OCI-M2 (cell line): ENCODE results near the gene E2F6.

Source experiments
- DNase-seq: peaks from one replicate; lab custom pipeline; 2025; ENCODE audit not compliant: unreplicated experiment; lab: John Stamatoyannopoulos, UW

E2F6 gene

GRCh38 chr2:11465485-11466306 lies at the start of gene E2F6:
E2F6 (minus strand) TSS chr2:11466161; CDS start chr2:11465879, 282 bp downstream.
- peak; percentile 56 for DNase-seq

- no peak for DNase-seq
These were observed 49.6 kb upstream of the E2F6 start for GRCh38 chr2:11515490-11515981.

- no peak for DNase-seq
These were observed 48.9 kb upstream of the E2F6 start for GRCh38 chr2:11514904-11515303.

- no peak for DNase-seq
These were observed 48.2 kb upstream of the E2F6 start for GRCh38 chr2:11514081-11514730.

GRCh38 chr2:11513319-11513718 lies 47.4 kb upstream of the E2F6 start:
- DNase-seq, result no peak

- DNase-seq, result no peak
These were observed 46.5 kb upstream of the E2F6 start for GRCh38 chr2:11512431-11512830.

GRCh38 chr2:11509657-11510360 lies 43.8 kb upstream of the E2F6 start:
- no peak for DNase-seq

GRCh38 chr2:11508279-11508678 lies 42.3 kb upstream of the E2F6 start:
- no peak for DNase-seq

GRCh38 chr2:11507517-11507916 lies 41.6 kb upstream of the E2F6 start:
- DNase-seq, result no peak

- no peak for DNase-seq
These were observed 40.6 kb upstream of the E2F6 start for GRCh38 chr2:11506611-11506969.

- DNase-seq, result no peak
These were observed 40.0 kb upstream of the E2F6 start for GRCh38 chr2:11505652-11506610.

GRCh38 chr2:11503354-11503927 lies 37.5 kb upstream of the E2F6 start:
- DNase-seq, result no peak

GRCh38 chr2:11502740-11503292 lies 36.9 kb upstream of the E2F6 start:
- no peak for DNase-seq

GRCh38 chr2:11500702-11501303 lies 34.8 kb upstream of the E2F6 start:
- DNase-seq, result no peak

- no peak for DNase-seq
These were observed 33.3 kb upstream of the E2F6 start for GRCh38 chr2:11499081-11499743.

- DNase-seq, result no peak
These were observed 32.6 kb upstream of the E2F6 start for GRCh38 chr2:11498543-11499034.

- DNase-seq, result no peak
These were observed 30.1 kb upstream of the E2F6 start for GRCh38 chr2:11495844-11496681.

- no peak for DNase-seq
These were observed 28.3 kb upstream of the E2F6 start for GRCh38 chr2:11494310-11494709.
